Activated T-helper 1 cell treated with Interleukin-2 at 50 U/mL for 16 hours (primary cell): Measurements from ENCODE around the gene PFN1.

Source experiments
- DNase-seq: peaks from one replicate; pipeline ENCODE4 v3.0.0-alpha.2; 2020; ENCODE audit warnings: low read depth

PFN1 gene

GRCh38 chr17:4948166-4948930 is at the start of gene PFN1:
Gene PFN1, minus strand, starts transcription at chr17:4948530. Its CDS starts 136 bp downstream, at chr17:4948394.
- peak; percentile 87 for DNase-seq

- DNase-seq = peak; percentile 87
Measured at GRCh38 chr17:4997302-4998026, 49.1 kb upstream of the PFN1 start, which contains the start of the genes INCA1 and KIF1C. Gene INCA1, minus strand, starts transcription at chr17:4997522. Its CDS starts 3,085 bp downstream, at chr17:4994437. Gene KIF1C, plus strand, starts transcription at chr17:4997950. Its CDS starts 2,297 bp downstream, at chr17:5000247.

- no peak for DNase-seq
Measured at GRCh38 chr17:4994081-4994595, 45.8 kb upstream of the PFN1 start.

DNA sequence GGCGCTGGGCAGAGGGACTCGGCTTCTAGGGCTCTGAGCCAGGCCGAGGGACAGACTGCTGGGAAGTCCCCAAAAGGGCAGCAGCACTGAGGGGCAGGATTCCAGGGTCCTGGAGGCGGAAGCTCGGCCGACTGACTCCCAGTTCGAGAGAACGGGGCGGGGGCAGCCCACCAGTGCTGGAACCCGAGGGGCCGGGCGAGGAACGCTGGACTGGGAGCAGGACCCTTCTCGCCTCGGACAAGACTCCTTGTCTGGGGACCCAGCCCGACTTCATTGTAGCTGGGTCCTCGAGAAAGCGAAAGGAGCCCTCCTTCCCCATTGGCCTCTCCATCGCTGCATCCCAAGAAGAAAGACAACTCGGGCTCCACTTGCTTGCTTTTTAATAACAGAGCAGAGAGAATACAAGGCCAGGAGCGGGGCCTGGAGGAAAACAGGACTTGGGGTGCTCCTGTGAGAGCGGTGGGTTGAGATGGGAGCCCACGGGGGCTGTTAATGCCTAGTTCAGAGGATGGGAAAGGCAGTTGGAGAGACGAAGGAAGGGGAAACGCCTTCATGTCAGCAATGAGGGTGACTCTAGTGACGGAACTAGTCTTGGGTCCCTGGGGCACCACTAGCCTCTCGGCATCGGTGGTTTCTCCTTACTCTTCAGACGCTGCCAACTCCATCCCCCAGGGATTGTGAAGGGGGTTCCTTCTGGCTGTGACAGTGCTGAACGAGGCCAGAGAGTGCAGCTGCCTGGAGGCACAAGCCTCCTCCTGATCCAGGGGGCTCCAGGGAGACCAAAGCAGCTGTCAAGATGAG is 39.6 kb upstream of the PFN1 start:
- no peak for DNase-seq

DNA sequence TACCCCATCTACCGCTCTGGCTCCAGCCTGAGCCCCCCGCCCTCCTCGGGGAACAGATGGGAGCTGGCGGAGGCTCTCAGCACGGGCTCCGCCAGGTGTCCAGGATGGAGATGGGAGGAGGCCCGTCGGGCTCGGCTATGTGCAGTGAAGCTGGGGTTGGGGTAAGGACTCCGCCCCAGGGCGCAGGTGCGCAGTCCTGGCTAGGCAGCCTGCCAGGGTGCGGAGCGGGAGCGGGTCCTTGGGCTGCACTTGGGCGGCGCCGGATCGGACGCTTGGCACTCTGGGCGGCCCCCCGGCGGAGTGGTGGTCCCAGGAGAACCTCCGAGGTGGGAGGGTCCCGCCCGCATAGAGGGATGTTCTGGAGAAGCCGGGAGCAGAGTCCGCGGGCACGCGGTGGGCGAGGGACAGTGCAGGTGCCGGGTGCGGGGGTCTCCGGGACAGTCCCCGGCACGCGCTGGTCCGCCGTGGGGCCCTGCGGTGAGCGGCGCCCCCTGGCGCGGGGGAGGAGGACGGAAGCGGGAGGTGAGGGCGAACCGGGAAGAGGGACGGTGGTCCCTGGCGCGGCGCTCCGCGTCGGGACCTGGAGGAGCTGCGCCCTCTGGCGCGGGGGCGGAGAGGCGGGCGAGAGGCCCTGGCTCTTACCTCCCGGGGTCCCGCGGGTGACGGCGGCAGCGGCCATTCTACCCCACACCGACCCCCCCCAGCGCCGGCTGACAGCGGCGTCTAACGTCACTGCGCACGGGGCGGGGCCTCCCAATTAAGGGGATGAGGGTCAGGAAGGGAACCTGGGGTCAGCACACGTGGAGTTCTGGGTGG is 38.8 kb upstream of the PFN1 start, which contains the start of gene CAMTA2:
Gene CAMTA2, minus strand, starts transcription at position 725 of the 816 bp plus-strand sequence. CDS start 1,453 bp downstream, outside the sequence.
- peak; percentile 81 for DNase-seq

DNA sequence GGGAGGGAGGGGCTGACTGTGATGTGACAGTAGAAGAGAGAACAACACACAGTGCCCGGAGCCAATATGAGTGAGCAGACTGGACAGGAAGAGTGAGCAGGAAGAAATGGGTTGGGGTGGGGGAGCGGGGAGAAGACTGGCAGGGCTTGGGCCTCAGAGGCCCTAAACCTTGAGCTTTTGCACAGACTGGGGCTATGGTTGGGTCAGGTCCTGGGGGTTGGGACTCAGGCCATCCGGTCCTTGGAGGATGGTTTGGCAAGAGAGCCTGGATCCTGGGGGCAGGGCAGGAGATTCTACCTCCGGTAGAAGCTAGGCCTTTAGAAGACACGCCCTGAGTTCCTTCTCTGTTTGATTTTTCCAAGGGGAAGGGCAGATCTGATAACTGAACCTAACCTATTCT is 38.1 kb upstream of the PFN1 start:
- no peak for DNase-seq

DNA sequence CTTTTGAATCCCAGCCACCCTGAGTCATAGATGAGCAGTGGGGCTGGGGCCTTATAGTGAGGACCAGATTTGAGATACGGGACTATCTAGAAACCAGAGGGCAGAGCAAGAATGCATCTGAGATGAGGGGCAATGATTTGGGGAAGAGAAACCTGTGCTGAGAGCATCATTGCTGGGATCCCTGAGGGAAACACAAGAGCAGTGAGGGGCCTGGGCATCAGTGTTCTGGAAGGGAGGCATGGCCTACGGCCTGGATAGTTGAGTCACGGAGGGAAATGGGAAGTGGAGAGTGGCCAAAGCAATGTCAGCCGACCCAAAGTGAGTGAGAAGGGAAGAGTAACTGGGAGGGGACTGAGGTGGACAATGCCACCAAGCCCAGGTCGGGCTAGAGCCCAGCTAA is 34.0 kb upstream of the PFN1 start:
- no peak for DNase-seq

DNA sequence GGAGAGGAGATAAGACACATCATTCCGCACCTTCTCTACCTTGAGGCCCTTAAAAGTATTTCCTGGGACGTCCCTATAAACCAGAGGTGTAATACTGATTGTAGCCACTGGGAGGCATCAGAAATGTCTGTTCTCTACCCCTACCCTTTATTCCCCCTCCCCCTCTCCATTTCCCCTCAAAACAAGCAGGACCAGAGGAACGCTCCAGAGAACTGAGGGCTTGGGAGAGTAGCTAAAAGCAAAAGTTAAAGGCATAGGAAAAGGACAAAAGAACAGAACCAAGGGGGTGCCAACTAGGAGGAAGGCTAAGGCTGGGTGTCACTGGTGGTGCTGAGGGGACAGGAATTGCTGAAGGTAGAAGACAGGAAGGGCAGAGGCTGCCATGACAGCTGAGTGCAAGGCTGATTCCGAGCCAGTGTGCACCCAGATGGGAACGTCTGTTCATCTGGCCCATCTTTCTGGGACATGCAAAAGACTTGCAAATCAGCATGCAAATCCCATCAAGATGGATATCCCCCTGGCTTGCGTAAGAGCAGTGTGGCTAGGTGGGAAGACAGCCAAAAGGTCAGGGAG is 32.4 kb upstream of the PFN1 start:
- DNase-seq = no peak

- DNase-seq = no peak
Measured at GRCh38 chr17:4978726-4979125, 30.4 kb upstream of the PFN1 start.

- no peak for DNase-seq
Measured at GRCh38 chr17:4974115-4974670, 25.9 kb upstream of the PFN1 start.

DNA sequence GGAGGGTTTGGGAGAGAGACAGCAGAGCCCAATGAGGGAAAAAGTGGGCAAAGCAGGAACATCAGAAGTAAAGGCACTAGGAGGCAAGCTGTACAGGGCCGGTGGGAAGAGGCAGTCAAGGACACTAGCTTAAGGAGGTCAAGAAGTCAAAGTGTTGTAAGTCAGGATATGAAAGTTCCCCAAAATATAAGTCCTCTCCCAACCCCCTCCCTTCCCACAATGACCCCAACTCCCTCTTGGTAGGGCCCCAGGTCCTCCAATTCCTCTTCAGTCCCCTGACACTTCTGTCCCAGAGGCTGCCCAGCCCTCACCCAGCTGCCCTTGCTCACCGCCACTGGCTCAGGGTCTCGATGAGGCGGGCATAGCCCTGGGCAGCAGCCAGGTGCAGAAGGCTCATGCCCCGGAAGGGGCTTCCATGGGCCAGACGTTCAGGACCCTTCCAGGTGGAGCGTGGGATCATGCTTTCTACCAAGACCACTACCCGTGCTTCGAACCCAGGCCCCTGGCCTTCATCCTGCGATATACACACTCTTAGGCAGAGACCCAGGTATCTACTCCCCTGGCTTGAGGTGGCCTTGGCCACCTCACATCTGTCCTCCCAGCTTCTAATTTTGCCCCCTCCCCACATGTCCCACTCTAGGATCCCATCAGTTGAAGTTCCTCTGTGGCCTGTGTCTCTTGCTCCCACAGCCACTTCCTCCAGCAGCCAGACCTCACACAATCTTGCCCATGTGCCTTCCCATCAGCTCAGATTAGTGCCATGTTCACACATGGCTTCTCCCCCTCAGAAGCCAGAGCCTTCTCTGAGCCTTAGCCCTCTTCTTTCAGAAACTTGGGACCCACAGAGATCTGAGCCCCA is 25.2 kb upstream of the PFN1 start:
- no peak for DNase-seq

DNA sequence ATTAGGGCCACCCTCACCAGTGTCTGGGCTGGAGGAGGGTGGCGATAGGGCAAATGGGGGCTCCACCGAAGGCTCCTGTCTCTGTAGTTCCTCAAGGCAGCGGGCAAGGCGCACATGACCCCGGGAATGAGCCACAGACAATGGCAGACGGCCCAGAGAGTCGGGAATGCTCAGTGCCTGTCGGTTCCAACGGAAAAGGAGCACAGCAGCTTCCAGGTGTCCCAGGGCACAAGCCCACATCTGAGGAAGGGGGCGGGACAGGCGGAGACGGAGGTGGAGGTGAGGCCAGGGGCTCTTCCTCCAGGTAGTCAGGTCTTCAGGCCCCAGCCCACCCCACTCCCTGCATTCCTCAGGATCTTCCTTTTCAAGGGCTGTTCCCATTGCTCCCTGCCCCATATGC is 24.4 kb upstream of the PFN1 start:
- DNase-seq = no peak

- no peak for DNase-seq
Measured at GRCh38 chr17:4972322-4972721, 24.0 kb upstream of the PFN1 start.

GRCh38 chr17:4971826-4972225 is 23.5 kb upstream of the PFN1 start:
- no peak for DNase-seq

DNA sequence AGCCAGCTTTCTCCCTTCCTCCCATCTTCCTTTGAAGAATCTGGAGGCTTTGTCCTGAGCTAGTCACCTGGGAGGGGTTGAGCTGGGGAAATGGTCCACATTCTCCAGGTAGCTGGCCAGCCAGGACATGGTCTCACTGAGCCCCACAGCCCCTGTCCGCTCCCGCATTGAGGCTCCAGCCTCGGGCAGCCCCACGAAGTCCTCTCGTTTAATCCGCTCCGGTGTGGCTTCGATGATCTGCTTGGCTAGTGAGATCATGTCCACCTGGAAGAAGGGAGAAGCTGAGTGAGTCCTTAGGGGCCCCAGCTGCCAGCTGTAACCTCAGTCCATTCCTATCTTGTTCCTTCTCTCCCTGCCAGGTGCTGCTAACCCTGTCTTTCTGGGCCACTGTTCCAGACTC is 21.9 kb upstream of the PFN1 start:
- DNase-seq = no peak

GRCh38 chr17:4969551-4970173 is 21.3 kb upstream of the PFN1 start:
- DNase-seq = no peak

GRCh38 chr17:4969047-4969550 is 20.8 kb upstream of the PFN1 start:
- DNase-seq = no peak

DNA sequence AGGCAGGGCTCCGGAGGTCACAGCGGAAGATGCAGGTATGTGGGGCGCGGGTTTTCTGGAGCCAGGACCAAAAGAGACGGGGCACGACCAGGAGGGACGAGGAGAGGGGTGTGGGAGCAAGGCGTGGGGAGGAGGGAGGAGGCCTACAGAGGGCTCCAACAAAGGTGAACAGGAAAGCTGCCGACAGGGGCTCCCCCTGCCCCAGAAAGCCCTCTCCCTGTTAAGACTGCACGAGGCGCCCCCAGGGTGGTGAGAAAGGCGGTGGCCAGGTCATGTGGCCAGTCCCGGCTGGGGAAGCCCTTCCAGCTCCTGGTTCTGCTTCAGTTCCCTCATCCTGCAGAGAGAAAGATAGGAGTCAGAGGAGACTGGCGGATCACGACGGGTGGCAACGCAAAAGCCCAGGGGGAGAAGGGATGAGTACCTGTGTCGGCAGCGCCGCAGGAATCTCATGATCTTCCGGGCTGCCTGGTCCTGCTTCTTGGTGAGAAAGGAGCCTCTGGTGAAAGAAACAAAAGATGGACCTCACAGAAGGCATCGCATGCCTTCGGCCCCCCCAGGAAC is 20.2 kb upstream of the PFN1 start:
- no peak for DNase-seq
